HG03159 (cell line): ENCODE results near the gene TREM1.
A peak's percentile ranks its signal among the peaks of the same experiment; 100 is the strongest.

Experiments
- ATAC-seq: cut with Tn5 transposase; IDR thresholded peaks from one replicate; pipeline ENCODE4 v1.9.1; 2021; ENCODE audit warnings: mild to moderate bottlenecking, moderate library complexity; ENCODE audit not compliant: unreplicated experiment

TREM1 gene

DNA sequence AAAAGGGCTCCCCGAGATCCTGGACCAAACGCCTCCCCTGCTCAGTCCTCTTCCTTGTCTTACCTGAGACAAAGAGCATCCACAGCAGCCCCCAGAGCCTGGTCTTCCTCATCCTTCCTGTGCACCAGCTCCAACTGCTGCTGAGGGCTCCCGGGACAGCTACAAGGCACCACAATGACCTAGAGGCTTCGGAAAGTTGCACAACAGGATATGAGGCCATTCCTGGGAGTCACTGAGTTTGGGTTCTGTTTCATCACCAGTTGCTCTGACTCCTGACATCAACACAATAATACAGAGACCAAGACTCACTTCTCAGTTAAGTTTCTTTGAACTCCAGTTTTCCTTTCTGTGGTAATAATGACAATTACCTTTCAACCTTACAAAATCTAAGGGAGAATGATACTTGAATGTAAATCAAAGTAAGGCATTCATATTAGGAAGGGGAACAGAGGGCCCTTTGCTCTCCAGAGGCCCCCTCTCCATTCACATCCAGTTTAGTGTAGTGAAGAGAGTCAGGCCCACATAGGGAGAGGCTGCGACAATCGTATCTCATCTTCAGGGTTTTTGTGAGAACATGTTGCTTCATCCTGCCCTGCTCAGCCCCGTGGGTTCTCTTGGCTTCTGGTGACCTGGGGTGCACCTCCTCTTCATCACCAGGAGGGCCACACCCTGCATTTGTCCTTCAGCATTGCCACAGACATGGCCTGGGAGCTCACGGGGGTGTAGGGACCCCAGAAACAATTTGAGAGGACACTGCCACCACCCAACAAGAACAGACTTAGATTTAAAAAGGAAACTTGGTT lies at the start of gene TREM1:
TREM1 (minus strand) TSS at position 139 of the 803 bp plus-strand sequence; CDS start at position 112, 27 bp downstream.
- ATAC-seq: no peak

DNA sequence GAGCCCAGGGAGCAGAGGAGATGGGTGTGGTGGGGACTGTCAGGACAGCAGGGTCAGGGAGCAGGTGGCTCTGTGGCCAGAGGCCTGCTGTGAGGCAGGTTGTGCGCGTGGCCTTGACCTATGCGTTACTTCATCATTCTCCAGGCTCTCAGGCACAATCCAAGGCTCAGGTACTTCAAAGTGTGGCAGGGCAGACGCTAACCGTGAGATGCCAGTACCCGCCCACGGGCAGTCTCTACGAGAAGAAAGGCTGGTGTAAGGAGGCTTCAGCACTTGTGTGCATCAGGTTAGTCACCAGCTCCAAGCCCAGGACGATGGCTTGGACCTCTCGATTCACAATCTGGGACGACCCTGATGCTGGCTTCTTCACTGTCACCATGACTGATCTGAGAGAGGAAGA lies 49.5 kb upstream of the TREM1 start:
- no peak for ATAC-seq

DNA sequence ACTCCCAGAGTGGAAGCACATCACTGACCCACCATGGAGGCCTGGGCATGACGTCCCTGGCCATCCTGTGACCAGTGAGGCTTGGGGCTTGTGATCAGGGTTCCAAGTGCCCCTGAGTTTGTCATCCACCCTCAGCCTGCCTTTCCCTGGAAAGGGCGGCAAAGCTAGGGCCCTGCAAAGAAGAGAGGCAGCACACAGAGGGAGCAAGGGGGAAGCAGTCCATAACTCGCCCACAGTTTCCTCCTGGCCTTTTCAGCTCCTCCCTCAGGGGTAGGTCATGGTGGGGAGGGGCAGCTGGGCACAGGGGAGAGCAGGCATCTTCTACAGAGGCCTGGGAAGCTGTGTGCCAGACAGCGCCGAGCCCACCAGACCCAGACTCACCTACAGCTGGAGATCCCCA lies 48.8 kb upstream of the TREM1 start, which contains the start of gene NCR2:
NCR2 (plus strand) TSS at position 313 of the 400 bp plus-strand sequence. CDS start 269 bp downstream, outside the sequence.
- ATAC-seq: no peak

DNA sequence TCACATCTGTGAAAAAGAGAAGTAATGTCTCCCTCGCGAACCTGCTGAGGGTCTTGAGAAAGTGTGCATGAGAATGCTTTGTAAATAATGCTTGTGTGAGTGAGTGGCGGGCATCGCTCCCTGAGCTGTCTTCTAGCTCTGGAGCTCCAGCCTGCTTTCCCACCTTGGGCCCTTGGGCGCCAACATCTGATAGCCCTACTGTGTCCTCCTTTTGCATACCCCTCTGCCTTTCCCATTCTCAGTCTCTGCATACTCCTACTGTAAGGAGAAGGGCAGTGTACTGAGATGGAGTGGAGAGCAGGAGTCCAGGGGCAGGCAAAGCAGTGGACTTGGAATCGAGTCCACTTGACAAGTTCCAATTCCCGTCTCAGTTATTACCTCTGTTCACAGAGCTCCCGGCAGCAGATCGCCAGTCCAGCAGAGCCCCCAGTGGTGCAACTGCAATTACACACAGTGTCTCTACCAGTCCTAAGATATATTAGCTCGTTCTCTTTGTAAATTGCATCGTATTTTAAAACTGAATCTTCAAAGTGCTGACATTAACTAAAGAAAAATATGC lies 48.1 kb upstream of the TREM1 start:
- no peak for ATAC-seq

DNA sequence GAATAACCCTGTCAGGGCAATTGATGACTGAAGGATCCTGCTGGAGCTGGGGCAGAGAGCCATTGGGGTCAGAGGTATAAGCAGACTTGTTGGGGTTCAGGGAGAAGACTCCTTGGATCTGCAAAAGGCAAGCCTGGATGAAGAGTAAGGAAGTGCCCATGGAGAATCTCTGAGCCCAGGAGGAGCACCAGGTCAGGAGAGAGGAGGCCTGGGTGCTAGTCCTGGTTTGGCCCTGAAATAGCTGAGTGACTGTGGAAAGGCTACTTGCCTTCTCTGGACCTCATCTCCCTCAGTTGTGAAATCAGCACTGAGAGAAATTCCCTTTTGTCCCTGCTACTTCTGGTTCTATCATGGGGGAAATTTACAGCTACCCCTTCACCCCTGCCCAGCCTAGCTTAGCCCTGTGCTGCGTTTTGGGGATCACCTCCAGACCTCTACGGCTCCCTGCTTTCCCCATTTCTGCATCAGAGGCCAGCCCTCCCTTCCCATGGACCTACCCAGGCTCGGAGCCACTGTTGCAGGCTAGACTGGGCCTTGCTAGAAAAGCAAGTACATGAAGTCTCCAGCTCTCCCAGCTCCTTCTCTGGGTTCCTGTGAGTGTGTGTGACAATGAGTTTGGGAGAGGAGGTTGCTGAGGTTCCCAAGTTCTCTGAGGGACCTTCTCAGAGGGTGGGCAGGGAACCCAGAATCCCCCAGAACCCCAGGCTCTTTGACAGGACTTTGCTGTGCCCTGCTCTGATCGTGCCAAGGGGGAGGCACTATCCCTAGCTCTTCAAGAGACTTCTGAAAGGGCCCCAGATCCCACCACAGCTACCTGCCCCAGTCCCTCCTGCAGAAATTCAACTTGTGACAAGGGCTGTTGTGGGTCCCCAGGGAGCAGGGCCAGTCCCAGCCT lies 46.6 kb upstream of the TREM1 start:
- peak; percentile 3 for ATAC-seq

DNA sequence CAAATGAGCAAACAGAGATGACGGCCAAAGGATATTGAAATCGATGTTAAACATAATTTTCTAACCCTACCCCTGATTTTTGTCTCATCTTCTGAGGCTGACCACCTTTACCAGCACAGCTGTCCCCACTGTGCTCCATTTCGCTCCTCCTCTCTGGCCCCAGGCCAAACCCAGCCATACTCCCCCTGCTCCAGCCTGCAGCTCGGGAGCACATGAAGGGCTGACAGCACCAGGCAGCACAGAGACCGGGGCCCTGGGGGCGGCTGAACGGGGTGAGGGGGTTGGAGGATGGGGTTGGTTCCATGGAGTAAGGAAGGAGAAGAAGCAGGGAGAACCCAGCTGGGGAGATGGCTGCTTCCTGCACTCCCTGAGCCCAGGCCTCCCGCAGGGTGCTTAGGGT lies 45.8 kb upstream of the TREM1 start:
- ATAC-seq: no peak

DNA sequence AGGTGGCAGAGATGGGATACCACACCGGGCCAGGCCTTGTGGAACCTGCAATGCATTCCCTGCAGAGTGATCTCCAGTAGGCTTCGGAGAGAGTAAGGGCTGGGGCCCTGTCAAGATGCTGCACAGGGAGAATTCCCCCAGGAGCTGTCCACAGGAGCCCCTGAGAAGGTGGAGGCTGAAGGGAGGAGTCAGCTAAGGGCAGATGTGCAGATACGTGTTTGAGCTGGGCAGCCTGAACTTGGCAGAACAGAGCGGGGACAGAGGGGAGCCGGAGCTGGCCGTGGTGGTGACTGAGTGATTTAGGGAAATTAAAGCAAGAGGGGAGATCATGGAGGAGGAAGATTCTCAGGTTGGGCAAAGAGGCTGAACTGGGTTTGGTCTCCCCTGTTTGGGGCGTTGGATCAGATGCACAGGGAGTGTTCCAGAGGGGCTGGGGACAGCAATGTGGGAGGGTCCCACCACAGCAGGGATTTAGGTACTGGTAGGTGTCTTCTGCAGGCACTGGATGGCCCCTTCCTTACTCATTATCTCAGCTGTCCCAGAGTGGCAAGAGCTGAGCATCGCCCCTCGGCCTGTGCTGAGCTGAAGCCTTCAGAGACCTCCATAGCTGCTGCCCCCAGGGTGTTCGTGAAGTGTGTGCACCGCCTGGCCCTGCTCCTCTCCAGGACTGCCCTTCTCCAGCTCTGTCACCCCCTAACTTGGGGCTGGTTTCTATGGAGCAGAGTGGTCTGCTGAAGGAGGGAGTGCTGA lies 45.1 kb upstream of the TREM1 start:
- no peak for ATAC-seq

DNA sequence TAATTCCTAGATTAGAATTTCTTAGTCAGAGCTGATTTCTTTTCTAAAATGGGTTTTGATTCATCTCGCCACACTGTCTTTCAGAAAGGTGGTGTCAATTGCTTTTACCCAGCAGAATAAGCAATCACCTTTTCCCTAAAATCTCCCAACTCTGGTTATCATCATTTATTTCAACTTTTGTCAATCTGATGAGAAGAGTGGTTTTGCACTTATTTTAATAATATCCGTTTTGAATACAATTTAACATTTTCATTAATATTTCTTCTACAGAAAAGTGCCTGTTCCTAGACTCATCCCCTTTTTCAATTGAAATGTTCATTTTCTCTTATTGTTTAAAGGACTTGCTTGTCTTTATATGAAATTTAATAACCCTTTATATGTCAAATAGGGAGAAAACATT lies 40.7 kb upstream of the TREM1 start:
- no peak for ATAC-seq

DNA sequence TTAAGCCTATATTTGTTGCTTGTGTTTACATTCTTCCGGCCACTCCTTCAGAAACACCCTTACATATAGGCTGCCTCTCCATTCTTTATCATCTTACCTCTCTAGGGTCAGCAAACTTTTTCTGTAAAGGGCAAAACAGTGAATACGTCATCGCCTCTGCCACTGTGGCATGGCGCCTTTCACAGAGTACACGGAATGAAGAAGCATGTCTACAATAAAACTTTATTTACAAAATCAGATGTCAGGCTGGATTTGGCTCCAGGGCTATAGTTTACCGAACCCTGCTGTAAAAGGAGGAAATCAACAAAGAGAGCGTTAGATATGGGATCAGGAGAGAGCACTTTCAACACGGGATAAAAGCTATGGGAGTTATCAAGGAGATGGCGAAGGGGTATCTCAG lies 39.6 kb upstream of the TREM1 start:
- no peak for ATAC-seq

DNA sequence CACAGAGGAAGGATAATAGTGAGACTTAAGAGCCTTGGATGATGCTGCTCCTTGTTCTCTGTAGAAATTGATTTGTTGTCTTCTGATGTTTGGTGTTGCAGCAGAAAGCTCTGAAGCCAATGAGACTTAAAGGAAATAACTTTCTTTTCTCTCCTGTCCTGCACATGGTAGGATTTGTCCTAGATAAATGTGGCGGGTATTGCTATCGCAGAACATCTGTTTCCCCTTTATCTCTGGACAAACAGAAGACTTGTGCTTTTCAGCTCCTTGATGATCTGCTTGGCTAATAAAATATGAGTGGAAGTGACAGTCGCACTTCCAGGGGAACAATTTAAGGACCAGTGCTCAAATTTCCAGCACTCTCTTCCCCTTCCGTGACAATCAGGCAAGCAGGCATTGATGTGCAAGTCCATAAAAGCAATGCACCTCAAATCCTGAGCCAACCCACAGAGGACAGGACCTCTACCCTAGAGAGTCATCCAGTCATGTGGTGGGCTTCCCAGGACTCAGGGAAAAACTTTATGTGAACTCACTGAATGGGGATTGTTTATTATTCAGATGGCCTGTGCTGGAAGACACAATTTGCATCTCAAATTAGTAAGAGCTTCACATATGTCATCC lies 39.1 kb upstream of the TREM1 start:
- ATAC-seq: no peak

DNA sequence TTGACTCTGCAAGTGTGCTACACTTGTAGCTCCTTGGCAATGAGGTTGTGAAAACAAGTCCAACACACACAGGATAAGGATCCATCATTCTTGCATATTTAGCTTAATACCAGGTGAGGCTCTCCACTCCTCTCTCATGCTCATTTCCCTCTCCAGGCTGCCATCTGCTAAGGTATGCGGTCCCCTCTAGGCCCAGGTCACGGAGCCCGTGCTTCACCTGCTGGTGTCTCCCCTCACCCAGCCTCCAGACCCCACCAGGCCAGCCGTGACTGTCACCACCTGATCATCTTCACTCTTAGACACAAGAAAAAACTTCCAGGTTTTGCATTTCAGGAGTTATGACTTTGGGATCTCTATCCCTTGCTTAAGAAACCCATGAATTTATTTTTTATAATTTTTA lies 34.7 kb upstream of the TREM1 start:
- no peak for ATAC-seq

DNA sequence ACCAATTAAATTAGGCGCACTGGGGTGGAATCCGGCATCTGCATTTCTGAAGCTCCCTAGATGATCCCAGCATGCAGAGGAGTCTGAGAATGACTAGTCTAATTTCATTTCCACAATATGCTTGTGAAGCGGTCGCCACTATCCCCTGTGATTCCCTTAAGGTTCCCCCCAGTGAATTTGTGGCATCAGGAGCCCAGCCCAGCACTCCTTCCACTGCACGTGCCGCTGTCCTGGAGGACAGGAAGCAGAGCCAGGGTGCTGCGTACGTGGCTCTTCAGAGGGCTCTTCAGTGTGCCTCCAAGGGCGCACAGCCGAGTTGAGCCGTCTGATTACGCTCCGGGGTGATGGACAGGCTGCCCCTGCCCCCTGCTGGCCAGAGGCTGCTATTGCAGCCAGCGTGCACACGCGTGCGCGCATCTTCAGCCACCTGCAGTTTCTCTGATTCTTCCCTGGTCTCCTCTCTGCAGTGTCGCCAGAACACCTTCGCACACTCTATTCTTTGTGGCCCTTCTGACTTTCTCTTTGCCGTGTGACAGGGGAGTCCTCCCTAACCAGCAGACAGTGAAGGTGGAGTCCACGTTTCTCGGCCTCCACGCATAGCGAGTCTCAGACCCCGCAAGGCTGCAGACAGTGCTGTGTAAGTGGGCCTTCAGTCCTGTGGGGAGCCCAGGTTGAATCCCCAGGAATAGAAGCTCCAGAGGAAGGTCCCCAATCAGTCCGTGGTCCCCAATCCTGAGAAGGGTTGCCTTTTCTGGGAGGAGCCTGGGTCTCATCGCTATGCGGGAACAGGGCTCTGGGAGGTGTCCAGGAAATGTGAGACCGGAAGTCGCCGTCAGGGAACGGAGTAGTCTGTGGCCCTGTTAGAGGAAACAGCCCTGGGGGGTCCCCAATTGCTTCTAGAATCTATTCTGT lies 32.4 kb upstream of the TREM1 start:
- peak; percentile 91 for ATAC-seq

DNA sequence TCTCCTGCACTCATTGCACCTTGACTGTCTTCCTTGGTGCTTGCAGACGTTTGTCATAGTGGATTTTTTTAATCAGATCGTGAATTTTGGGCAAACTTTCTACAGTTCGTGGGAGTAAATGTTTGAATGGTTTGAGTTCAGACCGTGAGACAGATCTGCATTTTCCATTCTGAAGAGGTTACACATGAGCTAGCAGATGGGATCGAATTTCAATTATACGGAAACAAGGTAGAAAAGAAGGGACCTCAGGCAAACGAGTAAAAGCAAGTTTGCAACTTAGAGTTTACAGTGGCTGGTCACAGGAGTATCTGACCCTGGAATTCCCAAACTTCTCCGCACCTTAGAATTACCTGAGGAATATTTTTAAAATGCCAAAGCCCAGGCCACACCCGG lies 31.8 kb upstream of the TREM1 start:
- no peak for ATAC-seq

DNA sequence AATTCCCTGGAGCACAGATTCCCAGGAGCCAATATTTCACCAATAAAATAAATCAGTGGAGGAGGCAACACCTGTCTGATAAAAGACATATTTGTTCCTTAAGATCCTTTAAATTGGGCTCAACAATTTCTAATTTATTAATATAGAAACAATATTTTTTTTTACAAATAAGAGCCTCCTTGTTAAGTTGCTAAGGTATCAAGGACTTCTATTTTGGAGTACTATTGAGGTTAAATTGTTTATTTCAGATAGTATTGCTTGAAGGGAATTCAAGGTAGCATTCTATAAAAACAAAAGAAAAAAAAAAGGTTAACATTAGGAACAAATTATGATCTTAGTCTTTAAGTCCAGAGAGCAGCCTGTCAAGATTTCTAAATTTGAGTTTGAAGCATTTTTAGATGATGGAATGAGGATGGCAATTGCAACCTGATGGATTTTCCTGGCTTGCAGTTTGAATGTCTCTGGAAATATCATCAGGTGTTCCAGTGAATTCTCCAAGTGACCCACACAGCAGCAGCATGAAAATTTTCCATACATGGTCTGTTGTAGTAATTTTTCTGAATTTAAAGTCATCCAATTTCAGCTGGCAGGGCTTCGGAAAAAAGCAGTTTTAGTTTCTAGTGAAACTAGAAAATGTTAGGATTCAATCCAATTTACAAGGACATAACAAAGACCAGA lies 29.6 kb upstream of the TREM1 start:
- ATAC-seq: no peak

DNA sequence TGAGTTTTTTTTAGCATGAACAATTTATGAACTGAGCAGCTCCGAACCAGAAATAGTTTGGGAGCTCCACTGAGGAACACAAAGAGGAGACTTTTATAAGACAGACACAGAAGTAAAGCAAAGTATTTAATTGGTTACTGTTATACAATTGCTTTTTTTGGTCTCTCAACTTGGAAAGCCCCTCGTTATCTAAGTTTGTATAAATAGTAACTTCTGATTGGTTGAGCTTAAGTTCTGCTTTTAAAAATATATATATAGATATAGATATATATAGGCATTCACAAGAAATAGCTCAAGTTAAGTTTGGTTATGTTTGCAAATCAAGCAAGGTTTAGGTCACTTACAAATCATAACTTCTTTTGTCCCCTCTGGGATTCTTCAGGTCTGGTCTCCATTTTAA lies 28.7 kb upstream of the TREM1 start:
- no peak for ATAC-seq

DNA sequence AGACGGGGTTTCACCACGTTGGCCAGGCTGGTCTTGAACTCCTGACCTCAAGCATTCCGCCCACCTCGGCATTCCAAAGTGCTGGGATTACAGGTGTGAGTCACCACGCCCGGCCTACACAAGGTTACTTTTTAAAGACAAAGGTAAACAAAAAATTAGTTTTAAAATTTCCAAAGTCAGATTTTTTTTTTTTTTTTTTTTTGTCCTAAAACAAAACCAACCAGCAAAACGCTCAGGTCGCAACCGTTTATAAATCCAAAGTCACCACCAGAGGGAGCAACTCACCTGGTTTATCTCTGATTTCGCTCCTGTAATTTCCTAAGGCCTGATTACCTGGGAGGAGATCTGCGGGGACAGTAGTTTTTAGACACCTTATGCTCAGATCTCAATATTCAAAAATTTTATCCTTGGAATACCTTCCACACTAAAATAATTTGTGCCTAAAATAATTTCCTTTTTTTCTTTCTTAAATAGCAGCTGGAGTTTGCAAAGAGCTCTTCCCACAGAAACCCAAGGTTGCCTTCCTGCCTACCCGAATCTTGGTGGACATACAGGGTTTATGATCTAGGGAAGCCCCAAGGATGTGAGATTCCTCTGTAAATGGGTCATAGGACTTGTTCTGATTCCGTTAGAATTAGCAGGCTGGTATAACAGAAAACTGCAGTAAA lies 19.8 kb upstream of the TREM1 start:
- ATAC-seq: no peak

DNA sequence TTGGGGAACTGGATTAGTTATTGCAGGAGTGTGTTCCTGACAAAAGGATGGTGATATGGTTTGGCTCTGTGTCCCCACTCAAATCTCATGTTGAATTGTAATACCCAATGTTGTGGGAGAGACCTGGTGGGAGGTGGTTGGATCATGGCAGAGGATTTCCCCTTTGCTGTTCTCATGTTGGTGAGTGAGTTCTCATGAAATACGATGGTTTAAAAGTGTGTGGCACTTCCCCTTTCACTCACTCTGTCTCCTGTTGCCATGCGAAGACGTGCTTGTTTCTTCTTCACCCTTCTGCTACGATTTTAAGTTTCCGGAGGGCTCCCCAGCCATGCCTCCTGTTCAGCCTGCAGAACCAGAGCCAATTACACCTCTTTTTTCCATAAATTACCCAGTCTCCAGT lies 16.2 kb upstream of the TREM1 start:
- no peak for ATAC-seq

DNA sequence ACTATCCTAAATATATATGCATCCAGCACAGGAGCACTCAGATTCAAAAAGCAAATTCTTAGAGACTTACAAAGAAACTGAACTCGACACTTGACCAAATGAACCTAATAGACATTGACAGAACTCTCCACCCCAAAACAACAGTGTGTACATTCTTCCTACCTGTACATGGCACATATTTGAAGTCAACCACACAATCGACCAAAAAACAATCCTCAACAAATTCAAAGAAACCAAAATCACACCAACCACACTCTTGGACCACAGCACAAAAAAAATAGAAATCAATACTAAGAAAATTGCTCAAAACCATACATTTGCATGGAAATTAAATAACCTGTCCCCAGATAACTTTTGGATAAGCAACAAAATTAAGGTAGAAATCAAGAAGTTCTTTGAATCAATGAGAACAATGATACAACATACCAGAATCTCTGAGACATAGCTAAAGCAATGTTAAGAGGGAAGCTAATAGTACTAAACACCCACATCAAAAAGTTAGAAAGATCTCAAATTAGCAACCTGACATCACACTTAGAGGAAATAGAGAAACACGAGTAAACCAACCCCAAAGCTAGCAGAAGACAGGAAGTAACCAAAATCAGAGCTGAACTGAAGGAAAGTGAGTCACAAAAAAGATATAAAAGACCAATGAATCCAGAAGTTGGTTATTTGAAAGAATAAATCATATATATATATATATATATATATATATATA lies 12.5 kb upstream of the TREM1 start:
- no peak for ATAC-seq
